ENCODE data around the gene SOD2. TPM values are rescaled to one million over a fixed set of nuclear protein-coding genes. Genes with fewer than 3 reads are reported as not detected.

SOD2 gene
- total RNA-seq, 1 experiment from 2014 or later = 98.6 TPM

DNA sequence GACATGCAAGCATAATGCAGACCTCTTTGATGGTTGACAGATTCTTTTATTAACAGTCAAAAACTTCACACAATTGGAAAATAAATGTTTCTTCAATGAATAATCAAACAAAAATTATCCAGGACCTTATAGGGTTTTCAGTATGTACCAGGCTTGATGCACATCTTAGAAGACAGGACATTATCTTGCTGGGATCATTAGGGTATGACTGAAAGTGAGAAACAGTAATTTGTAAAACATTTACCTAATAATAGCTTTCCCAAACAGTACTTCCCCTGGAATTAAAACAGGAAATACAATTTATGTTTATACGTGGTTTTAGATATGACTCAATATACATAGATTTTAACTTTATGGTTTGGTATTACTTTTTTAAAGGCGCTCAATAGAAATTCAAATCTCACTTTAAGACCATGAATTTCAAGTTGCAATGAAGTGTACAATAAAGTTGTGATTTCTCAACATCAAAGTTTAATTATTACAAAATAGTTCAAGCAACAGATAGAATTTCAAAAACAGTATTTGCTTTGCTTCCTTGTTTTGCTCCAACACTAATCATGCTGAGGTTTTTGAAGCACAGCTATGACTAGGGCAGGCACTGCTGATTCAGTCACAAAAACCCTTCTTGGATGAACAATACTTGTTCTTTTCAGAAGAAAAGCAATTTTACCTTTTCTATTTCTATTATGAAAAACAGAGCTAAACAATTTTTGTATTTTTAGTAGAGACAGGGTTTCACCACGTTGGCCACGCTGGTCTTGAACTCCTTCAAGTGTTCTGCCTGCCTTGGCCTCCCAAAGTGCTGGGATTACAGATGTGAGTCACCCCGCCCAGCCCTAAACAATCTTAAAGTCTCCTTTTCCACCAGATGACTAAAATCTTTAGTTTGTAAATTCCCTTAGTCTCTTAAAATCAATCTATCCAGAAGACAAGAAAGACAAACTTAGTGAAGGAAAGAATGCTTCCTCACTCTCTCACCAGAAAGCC, 13.7 kb downstream of the SOD2 start (continued):
- TF ChIP-seq CTCF (IDR thresholded peaks at IDR 0.05 in 2 of 3, conservative IDR thresholded peaks at IDR 0.05 in 1 of 3; ENCODE audit: borderline replicate concordance in 1 of 3, insufficient read depth in 1 of 3, low read depth in 2 of 3, low read length in 2 of 3) = no peak
- TF ChIP-seq JUND (IDR thresholded peaks at IDR 0.05) = no peak

GRCh38 chr6:159678574-159678973, 14.5 kb downstream of the SOD2 start:
- BruUV-seq (replicated peaks) = no TSS peak
- H3K4me2 ChIP-seq (ENCODE audit: low read length) = no peak overlapping the region
- no peak for TF ChIP-seq FOSL1 (IDR thresholded peaks at IDR 0.05; ENCODE audit: low read depth)
- TF ChIP-seq POLR2AphosphoS5 (IDR thresholded peaks at IDR 0.05; ENCODE audit: low read depth, low read length) = no peak
- no peak for TF ChIP-seq SRF (IDR thresholded peaks at IDR 0.05; ENCODE audit: low read depth)
- TF ChIP-seq ELF1 (IDR thresholded peaks at IDR 0.05; ENCODE audit: borderline replicate concordance, low read depth) = no peak
- no peak for TF ChIP-seq REST (IDR thresholded peaks at IDR 0.05; ENCODE audit: low read depth)
- no peak for TF ChIP-seq SP1 (IDR thresholded peaks at IDR 0.05; ENCODE audit: low read depth)
- TF ChIP-seq ZNF274 (IDR thresholded peaks at IDR 0.05; ENCODE audit: low read depth, low read length) = no peak
- TF ChIP-seq CTCF (IDR thresholded peaks at IDR 0.05 in 2 of 3, conservative IDR thresholded peaks at IDR 0.05 in 1 of 3; ENCODE audit: borderline replicate concordance in 1 of 3, insufficient read depth in 1 of 3, low read depth in 2 of 3, low read length in 2 of 3) = no peak
- TF ChIP-seq CEBPB (IDR thresholded peaks at IDR 0.05; ENCODE audit: low read depth) = no peak
- no peaks in the 10 kb centered on the region for H3K27me3 ChIP-seq (ENCODE audit: insufficient read depth, low read length)
- DNase-seq (ENCODE audit: low read depth, low spot score) (no peak), ATAC-seq (no peak)
- no peaks in the 10 kb centered on the region for H3K9me3 ChIP-seq (ENCODE audit: control insufficient read depth in 1 of 2, insufficient read depth in 1 of 2, low read depth in 1 of 2, low read length in 2 of 2)
- H3K9me2 ChIP-seq (ENCODE audit: insufficient read depth) = no peaks in the 10 kb centered on the region
- no peak overlapping the region for H3K4me3 ChIP-seq (replicated peaks in 1 of 2; ENCODE audit: low read depth in 1 of 2, low read length in 2 of 2)
- no peak overlapping the region for H3K27ac ChIP-seq (ENCODE audit: low read depth, low read length)
- no peaks in the 10 kb centered on the region for H3K4me1 ChIP-seq (ENCODE audit: control insufficient read depth in 1 of 2, insufficient read depth in 2 of 2, low read length in 2 of 2)
- RAD21 ChIA-PET (ENCODE audit: low non-redundant PET in 1 of 2, low total read pairs in 2 of 2, uncharacterized antibody in 2 of 2, unreplicated experiment in 2 of 2) = no interaction called here
- peaks cover under 1 to 7% of the 10 kb centered on the region in 2 experiments; a peak in 2 of 4 replicates for H3K36me3 ChIP-seq (ENCODE audit: control insufficient read depth in 1 of 2, insufficient read depth in 2 of 2, low read length in 2 of 2)
- H4K20me1 ChIP-seq (ENCODE audit: insufficient read depth) = no peaks in the 10 kb centered on the region
- POLR2A ChIA-PET = no interaction called here
- intact Hi-C loops (cut with micrococcal nuclease) = no loop called here
- no peaks in the 10 kb centered on the region for H3K79me2 ChIP-seq (ENCODE audit: insufficient read depth, low read length)
- CTCF ChIA-PET = no interaction called here
- no peak overlapping the region for H3K9ac ChIP-seq (ENCODE audit: low read length)
- no peak overlapping the region for H2AFZ ChIP-seq (ENCODE audit: low read depth, low read length, poor library complexity, severe bottlenecking)
